GM20000 (cell line): ENCODE results near the gene GPR146.

ENCODE experiments used
- DNase-seq: peaks from one replicate; pipeline ENCODE4 v3.0.0; 2012; ENCODE audit warnings: low spot score
- CTCF ChIP-seq: IDR thresholded peaks from 2 replicates; pipeline ENCODE4 v1.5.1; 2012; ENCODE audit warnings: mild to moderate bottlenecking, control low read depth; ENCODE audit errors: extremely low read depth, missing control alignments

The GPR146 gene

DNA sequence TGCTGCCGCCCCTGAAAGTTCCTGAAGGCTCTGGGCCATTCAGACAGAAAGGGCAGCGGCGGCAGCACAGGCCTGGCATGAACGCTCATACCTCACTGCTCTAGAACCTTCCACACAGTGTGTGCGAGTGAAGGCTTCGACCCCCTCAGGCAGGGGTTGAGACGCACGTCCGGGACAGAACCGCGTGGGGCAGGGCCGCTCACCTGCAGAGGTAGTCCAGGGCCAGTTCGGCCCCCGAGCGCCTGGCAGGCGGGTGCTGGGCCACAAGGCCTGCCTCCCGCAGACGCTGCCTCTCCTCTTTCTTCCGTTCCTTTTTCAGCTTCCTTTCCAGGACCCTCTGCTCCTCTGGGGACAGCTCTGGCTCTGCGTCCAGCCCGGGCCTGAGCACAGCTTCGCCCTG lies 34.6 kb upstream of the GPR146 start:
- DNase-seq = no peak
- no peak for TF ChIP-seq CTCF

DNA sequence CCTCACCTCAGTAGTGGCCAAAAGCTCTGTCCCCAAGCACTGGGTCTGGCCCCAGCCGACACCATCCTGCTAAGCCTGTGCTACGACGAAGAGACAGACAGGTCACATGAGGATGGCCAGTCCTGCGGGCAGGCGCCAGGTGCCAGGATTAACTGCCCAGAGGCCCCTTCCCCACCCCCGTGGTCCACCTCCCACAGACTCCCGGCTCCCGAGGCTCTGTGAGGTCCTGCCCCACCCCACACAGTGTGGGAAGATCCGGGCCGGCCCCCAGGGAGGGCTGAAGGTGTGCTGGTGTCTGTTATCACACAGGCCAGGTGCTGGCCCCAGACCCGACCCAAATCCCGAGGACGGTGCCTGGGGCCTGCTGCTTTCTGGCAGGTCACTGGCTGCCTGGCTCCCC lies 34.1 kb upstream of the GPR146 start:
- no peak for TF ChIP-seq CTCF
- DNase-seq = no peak

GRCh38 chr7:1011297-1012003 lies 32.9 kb upstream of the GPR146 start:
- no peak for TF ChIP-seq CTCF
- no peak for DNase-seq

DNA sequence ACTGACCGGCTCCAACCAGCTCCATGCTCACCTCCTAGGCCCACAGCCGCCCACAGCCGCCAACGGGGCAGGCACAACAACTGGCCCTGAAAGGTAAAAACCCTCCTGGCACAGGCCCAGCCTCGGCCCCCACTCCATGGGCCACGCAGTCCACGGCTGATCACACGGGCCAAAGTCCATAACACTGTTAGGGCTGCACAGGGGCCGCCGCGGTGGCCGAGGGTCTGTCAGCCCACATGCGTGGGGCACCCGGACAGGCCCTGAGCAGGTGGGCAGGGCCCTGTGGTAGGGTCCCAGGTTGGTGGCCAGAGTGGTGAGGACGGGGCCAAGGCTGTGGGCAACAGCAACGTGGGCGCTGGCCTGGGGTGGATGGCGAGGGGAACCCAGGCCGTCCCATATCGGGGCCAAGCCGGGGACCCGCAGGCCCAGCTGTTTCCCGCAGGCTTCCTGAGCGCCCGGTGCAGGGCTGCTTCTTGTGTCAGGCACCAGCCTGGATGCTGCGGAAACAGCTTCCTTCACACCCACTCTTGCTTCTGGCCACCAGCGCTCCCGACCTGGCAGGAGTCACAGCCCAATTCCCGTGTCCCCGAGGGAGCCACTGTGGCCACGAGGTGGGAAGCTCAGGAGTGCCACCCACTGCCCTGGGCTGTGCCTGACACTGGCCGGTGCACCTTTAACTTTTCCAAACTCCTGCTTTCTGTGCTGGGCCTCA lies 32.2 kb upstream of the GPR146 start:
- TF ChIP-seq CTCF = no peak
- no peak for DNase-seq

DNA sequence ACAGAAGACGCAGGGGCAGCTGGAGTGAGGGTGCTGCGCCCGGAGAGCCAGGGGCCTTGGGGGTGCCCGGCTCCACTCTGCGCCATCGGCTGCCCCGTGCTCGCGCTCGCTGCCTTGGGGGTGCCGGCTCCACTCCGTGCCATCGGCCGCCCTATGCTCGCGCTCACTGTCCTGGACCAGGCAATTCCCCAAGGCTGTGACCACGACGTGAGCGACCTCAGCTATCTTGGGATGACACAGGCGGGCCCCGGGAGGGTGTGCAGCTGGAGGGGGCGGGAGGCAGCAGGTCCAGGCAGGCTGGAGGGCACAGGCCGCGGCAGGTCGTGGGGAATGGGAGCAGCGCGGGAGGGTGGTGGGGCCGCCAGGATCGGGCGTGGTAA lies 31.6 kb upstream of the GPR146 start:
- no peak for DNase-seq
- no peak for TF ChIP-seq CTCF

DNA sequence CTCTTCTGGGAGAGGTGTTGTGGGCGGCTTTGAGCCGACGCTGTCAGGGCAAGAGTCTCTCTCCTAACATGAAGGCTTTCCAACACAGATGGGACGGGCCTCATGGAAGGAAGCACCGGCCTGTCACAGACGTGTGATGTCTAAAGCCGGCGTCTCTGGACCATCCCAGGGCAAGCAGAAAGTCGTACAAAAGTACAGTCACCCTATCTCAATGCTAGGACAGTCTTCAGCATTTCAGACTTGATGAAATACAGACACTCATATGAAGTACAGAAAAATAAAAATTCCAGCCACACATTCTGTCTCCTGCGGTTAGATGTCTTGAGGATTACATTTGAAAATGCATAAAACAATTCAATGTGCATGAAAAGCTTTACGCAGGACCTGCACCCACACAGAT lies 30.8 kb upstream of the GPR146 start:
- DNase-seq = no peak
- no peak for TF ChIP-seq CTCF

DNA sequence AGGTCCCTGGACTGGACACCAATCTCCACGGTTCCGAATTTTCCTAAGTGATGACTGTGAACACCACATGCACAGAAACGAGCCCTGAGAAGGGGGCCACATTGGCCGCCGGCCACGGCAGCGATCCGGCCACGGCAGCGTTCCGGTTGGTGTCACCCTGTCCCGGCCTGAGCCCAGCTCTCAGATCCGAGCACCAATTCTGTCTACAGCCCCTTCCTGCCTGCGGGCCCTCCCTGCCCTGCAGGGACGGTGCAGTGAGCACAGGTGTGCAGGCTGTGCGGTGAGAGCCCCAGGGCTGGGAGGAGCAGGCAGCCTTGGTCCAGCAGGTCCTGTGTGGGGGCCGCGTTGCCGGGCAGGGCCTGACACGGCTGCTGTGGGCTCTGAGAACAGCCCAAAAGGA lies 29.7 kb upstream of the GPR146 start:
- DNase-seq = no peak
- no peak for TF ChIP-seq CTCF
